Measurements from ENCODE around the gene ARID3A.

ARID3A gene

GRCh38 chr19:927351-927779 is 1.5 kb downstream of the ARID3A start:
- H3K4me3 ChIP-seq (ENCODE audit: low read depth, low read length) = peak overlapping the region; percentile 82
- in situ Hi-C loops (cut with HindIII; ENCODE audit: low sequenced_read_pairs) = no loop called here
- DNase-seq (ENCODE audit: low read depth) = no peak
- no peak for TF ChIP-seq CTCF (IDR thresholded peaks at IDR 0.05; ENCODE audit: low read depth, low read length, missing control alignments)

GRCh38 chr19:927780-928401 is 2.1 kb downstream of the ARID3A start:
- DNase-seq (ENCODE audit: low read depth) = no peak
- H3K4me3 ChIP-seq (ENCODE audit: low read depth, low read length) = peak overlapping the region; percentile 82
- no peak for TF ChIP-seq CTCF (IDR thresholded peaks at IDR 0.05; ENCODE audit: low read depth, low read length, missing control alignments)
- in situ Hi-C loops (cut with HindIII; ENCODE audit: low sequenced_read_pairs) = no loop called here

GRCh38 chr19:928471-929202 is 2.8 kb downstream of the ARID3A start:
- in situ Hi-C loops (cut with HindIII; ENCODE audit: low sequenced_read_pairs) = no loop called here
- no peak overlapping the region for H3K4me3 ChIP-seq (ENCODE audit: low read depth, low read length)
- TF ChIP-seq CTCF (IDR thresholded peaks at IDR 0.05; ENCODE audit: low read depth, low read length, missing control alignments) = no peak
- no peak for DNase-seq (ENCODE audit: low read depth)

GRCh38 chr19:929203-929890 is 3.5 kb downstream of the ARID3A start:
- H3K4me3 ChIP-seq (ENCODE audit: low read depth, low read length) = no peak overlapping the region
- in situ Hi-C loops (cut with HindIII; ENCODE audit: low sequenced_read_pairs) = no loop called here
- TF ChIP-seq CTCF (IDR thresholded peaks at IDR 0.05; ENCODE audit: low read depth, low read length, missing control alignments) = no peak
- no peak for DNase-seq (ENCODE audit: low read depth)

- no peak for TF ChIP-seq CTCF (IDR thresholded peaks at IDR 0.05; ENCODE audit: low read depth, low read length, missing control alignments)
- H3K4me3 ChIP-seq (ENCODE audit: low read depth, low read length) = no peak overlapping the region
- in situ Hi-C loops (cut with HindIII; ENCODE audit: low sequenced_read_pairs) = no loop called here
- DNase-seq (ENCODE audit: low read depth) = no peak
Measured at GRCh38 chr19:929891-930258, 4.0 kb downstream of the ARID3A start.

GRCh38 chr19:931860-932647 is 6.2 kb downstream of the ARID3A start:
- in situ Hi-C loops (cut with HindIII; ENCODE audit: low sequenced_read_pairs) = no loop called here
- no peak for TF ChIP-seq CTCF (IDR thresholded peaks at IDR 0.05; ENCODE audit: low read depth, low read length, missing control alignments)
- H3K4me3 ChIP-seq (ENCODE audit: low read depth, low read length) = no peak overlapping the region
- no peak for DNase-seq (ENCODE audit: low read depth)

Data from astrocyte of the cerebellum (primary cell).